ENCODE data around the gene ZNF77.
"Not testable (repeated sequence)": the region's sequence is repeated elsewhere in the genome, so short reads cannot be mapped to it uniquely, and the experiment has no call there.

The ZNF77 gene

GRCh38 chr19:2970201-2970835 is 25.5 kb upstream of the ZNF77 start:
- FAIRE-seq (no peak), DNase-seq (ENCODE audit: insufficient read length, low spot score) (no peak)
- TF ChIP-seq CTCF (IDR thresholded peaks at IDR 0.05; ENCODE audit: insufficient read depth, missing control alignments) = no peak

GRCh38 chr19:2969104-2969504 is 24.3 kb upstream of the ZNF77 start:
- DNase-seq (ENCODE audit: insufficient read length, low spot score) (no peak), FAIRE-seq (no peak)
- no peak for TF ChIP-seq CTCF (IDR thresholded peaks at IDR 0.05; ENCODE audit: insufficient read depth, missing control alignments)

GRCh38 chr19:2967972-2968371 is 23.2 kb upstream of the ZNF77 start:
- no peak for DNase-seq (ENCODE audit: insufficient read length, low spot score)
- no peak for FAIRE-seq
- TF ChIP-seq CTCF (IDR thresholded peaks at IDR 0.05; ENCODE audit: insufficient read depth, missing control alignments) = no peak

- FAIRE-seq (no peak), DNase-seq (ENCODE audit: insufficient read length, low spot score) (no peak)
- TF ChIP-seq CTCF (IDR thresholded peaks at IDR 0.05; ENCODE audit: insufficient read depth, missing control alignments) = no peak
Observed at GRCh38 chr19:2964874-2965273, 20.1 kb upstream of the ZNF77 start.

- FAIRE-seq; DNase-seq (ENCODE audit: insufficient read length, low spot score): not testable (repeated sequence)
Observed at GRCh38 chr19:2963631-2964030, 18.9 kb upstream of the ZNF77 start.

- no peak for DNase-seq (ENCODE audit: insufficient read length, low spot score)
- TF ChIP-seq CTCF (IDR thresholded peaks at IDR 0.05; ENCODE audit: insufficient read depth, missing control alignments) = no peak
- no peak for FAIRE-seq
Observed at GRCh38 chr19:2963122-2963521, 18.4 kb upstream of the ZNF77 start.

- FAIRE-seq = peak; percentile 53
- peak; percentile 72 for DNase-seq (ENCODE audit: insufficient read length, low spot score)
- peak; percentile 84 for TF ChIP-seq CTCF (IDR thresholded peaks at IDR 0.05; ENCODE audit: insufficient read depth, missing control alignments)
Observed at GRCh38 chr19:2962018-2962670, 17.4 kb upstream of the ZNF77 start.
